Lower lobe of right lung (tissue), 2 donors: ENCODE results near the gene AFP. TPM values are rescaled to one million over a fixed set of nuclear protein-coding genes. Genes with fewer than 3 reads are reported as not detected.

Experiments
- ATAC-seq, 2 donors: fragments of 200-7000 bp; cut with Tn5 transposase; one replicate each; pipeline ENCODE4 v1.9.1; 2020 to 2022; ENCODE audit warnings: mild to moderate bottlenecking in 2 of 2, moderate library complexity in 2 of 2
- DNase-seq: peaks from one replicate; pipeline ENCODE4 v3.0.0-alpha.2; 2020
- H3K27ac ChIP-seq: fragments of 200-600 bp; one replicate; pipeline ENCODE4 v1.8.0; 2022
- H3K27me3 ChIP-seq: fragments of 200-600 bp; one replicate; pipeline ENCODE4 v1.8.0; 2022; ENCODE audit warnings: low read depth
- H3K36me3 ChIP-seq: fragments of 200-600 bp; one replicate; pipeline ENCODE4 v1.8.0; 2022; ENCODE audit warnings: mild to moderate bottlenecking
- H3K4me1 ChIP-seq: fragments of 200-600 bp; one replicate; pipeline ENCODE4 v1.8.0; 2022
- H3K4me3 ChIP-seq: fragments of 200-600 bp; one replicate; pipeline ENCODE4 v1.8.0; 2022; ENCODE audit warnings: mild to moderate bottlenecking
- H3K9me3 ChIP-seq: fragments of 200-600 bp; one replicate; pipeline ENCODE4 v1.8.0; 2022
- intact Hi-C: fragments of 100-400 bp; cut with DNase I; formaldehyde crosslinking; loops from one replicate; pipeline ENCODE4 v1.11.0; 2022
- total RNA-seq: library from RNA; stranded (reverse); fragmentation: NEBNext Ultra II Directional; extraction: Animal tissue kit (Norgen Biotek cat#: 25700); gene quantifications from one replicate; pipeline ENCODE4 v1.2.1, GENCODE V29; 2021
- TF ChIP-seq, protein P1 (sequence below): fragments of 200-600 bp; IDR thresholded peaks from one replicate; pipeline ENCODE4 v1.8.0; 2022; ENCODE audit warnings: antibody characterized with exemption, mild to moderate bottlenecking
- donor health status: DM: no; HTN: yes; CAD: no; lungs with severe emphysema.

Gene AFP
- total RNA-seq, 1 donor from 2014 or later: not detected

GRCh38 chr4:73454920-73455319, 18.9 kb downstream of the AFP start:
- DNase-seq: no peak
- H3K9me3 ChIP-seq: no peaks in the 10 kb centered on the region
- ATAC-seq: no peak
- no peak overlapping the region for H3K4me3 ChIP-seq
- TF ChIP-seq, protein P1, sequence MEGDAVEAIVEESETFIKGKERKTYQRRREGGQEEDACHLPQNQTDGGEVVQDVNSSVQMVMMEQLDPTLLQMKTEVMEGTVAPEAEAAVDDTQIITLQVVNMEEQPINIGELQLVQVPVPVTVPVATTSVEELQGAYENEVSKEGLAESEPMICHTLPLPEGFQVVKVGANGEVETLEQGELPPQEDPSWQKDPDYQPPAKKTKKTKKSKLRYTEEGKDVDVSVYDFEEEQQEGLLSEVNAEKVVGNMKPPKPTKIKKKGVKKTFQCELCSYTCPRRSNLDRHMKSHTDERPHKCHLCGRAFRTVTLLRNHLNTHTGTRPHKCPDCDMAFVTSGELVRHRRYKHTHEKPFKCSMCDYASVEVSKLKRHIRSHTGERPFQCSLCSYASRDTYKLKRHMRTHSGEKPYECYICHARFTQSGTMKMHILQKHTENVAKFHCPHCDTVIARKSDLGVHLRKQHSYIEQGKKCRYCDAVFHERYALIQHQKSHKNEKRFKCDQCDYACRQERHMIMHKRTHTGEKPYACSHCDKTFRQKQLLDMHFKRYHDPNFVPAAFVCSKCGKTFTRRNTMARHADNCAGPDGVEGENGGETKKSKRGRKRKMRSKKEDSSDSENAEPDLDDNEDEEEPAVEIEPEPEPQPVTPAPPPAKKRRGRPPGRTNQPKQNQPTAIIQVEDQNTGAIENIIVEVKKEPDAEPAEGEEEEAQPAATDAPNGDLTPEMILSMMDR: no peak
- no peak overlapping the region for H3K27ac ChIP-seq
- intact Hi-C loops: no loop called here
- H3K27me3 ChIP-seq: no peaks in the 10 kb centered on the region
- no peaks in the 10 kb centered on the region for H3K4me1 ChIP-seq
- H3K36me3 ChIP-seq: no peaks in the 10 kb centered on the region

DNA sequence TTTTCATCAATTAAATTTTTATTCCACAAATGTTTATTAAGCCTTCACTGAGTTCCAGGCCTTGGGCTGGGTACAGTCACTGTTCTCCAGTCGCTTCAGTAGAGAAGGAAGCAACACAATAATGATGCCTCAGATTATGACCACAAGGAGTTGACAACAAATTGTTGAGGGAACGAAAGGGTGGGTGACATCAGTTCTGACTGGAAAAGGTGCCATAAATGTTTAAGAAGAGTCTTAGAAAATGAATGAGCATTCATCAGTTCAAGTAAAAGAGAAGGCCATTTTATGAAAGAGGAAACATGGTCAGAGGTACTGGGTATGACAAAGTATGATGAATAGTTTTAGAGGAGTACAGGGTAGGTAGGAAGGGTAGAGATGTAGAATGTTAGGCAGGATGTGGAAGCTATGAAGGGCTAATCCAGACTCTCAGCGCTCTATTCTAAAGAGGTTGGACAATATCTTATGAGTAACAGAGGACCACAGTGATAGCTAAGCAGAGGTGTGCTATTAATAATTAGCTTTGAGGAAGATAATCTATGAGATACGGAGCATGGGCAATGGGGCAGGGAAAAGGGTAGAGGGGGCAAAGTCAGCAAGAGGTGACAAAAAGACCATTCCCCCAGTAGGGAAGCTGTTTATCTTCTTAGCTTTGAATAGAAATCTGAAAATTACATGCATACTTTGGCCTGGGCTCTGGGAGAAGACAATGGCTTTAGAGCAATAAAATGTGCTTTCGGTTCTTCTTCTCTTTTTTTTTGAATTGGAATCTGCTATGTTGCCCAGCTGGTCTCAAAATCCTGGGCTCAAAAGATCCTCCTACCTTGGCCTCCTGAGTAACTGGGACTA, 20.4 kb downstream of the AFP start:
- DNase-seq: no peak
- no peaks in the 10 kb centered on the region for H3K27me3 ChIP-seq
- ATAC-seq: no peak
- H3K36me3 ChIP-seq: no peaks in the 10 kb centered on the region
- no peaks in the 10 kb centered on the region for H3K9me3 ChIP-seq
- no peaks in the 10 kb centered on the region for H3K4me1 ChIP-seq
- intact Hi-C loops: no loop called here
- H3K27ac ChIP-seq: no peak overlapping the region
- TF ChIP-seq, protein P1: no peak
- no peak overlapping the region for H3K4me3 ChIP-seq

DNA sequence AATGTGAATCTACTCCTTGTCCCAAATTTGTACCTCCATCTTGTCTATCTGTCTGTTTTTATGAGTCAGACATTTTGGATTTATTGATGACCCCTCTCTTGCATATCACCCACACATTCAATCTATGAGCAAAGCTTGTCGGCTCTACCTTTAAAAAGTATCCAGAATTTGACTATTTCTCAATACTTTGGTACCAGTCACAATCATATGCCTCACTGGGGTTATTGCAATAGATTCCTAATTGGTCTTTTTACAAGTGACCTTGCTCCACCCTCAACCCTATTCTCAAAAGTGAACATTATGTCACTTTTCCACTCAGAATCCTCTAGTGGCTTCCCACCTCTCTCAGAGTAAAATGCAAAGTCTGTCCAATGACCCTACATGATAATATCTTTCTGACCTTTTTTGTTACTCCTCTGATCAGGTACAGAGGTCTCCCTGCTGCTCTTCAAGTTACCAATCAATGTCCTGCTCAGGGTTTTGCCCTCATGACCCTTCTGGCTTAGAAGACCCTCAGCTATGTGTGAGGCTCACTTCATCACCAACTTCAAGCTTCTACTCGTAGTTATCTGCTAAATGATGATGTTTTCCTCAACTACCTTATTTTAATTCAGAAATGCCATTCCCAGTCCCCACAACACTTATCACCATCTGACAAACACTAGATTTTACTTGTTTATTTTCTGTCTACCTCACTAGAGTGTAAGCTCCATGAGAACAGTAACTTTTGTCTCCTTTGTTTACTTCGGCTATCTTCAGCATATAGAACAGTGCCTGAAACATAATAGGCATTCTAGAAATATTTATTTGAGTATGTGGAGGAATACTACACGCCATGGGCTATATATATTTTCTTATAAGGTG, 22.4 kb downstream of the AFP start:
- Histone ChIP-seq H3K9me3 (no peaks in the 10 kb centered on the region), H3K27me3 (no peaks in the 10 kb centered on the region), H3K27ac (no peak overlapping the region), H3K36me3 (no peaks in the 10 kb centered on the region), H3K4me1 (no peaks in the 10 kb centered on the region), H3K4me3 (no peak overlapping the region)
- TF ChIP-seq, protein P1: no peak
- intact Hi-C loops: no loop called here
- no peak for DNase-seq
- no peak for ATAC-seq

GRCh38 chr4:73459048-73459421, 23.0 kb downstream of the AFP start:
- DNase-seq (no peak), ATAC-seq (no peak)
- intact Hi-C loops: no loop called here
- TF ChIP-seq, protein P1: no peak
- no peaks in the 10 kb centered on the region for H3K27me3 ChIP-seq
- no peaks in the 10 kb centered on the region for H3K36me3 ChIP-seq
- no peaks in the 10 kb centered on the region for H3K4me1 ChIP-seq
- no peak overlapping the region for H3K4me3 ChIP-seq
- H3K27ac ChIP-seq: no peak overlapping the region
- no peaks in the 10 kb centered on the region for H3K9me3 ChIP-seq

GRCh38 chr4:73460913-73461522, 25.0 kb downstream of the AFP start:
- intact Hi-C loops: no loop called here
- no peaks in the 10 kb centered on the region for H3K9me3 ChIP-seq
- H3K36me3 ChIP-seq: no peaks in the 10 kb centered on the region
- H3K27me3 ChIP-seq: no peaks in the 10 kb centered on the region
- ATAC-seq (no peak), DNase-seq (no peak)
- H3K4me3 ChIP-seq: no peak overlapping the region
- H3K27ac ChIP-seq: no peak overlapping the region
- no peaks in the 10 kb centered on the region for H3K4me1 ChIP-seq
- TF ChIP-seq, protein P1: no peak
